ENCODE data around the gene ETS2.

ETS2 gene

GRCh38 chr21:38805328-38806152 lies at the start of gene ETS2:
Gene ETS2 (plus strand): TSS chr21:38805929. CDS start chr21:38810035, 4,106 bp downstream.
- peak; percentile 95 for DNase-seq (ENCODE audit: low spot score)

GRCh38 chr21:38756746-38757145 lies 49.0 kb upstream of the ETS2 start:
- DNase-seq (ENCODE audit: low spot score): no peak

- DNase-seq (ENCODE audit: low spot score): no peak
Measured at GRCh38 chr21:38758501-38759214, 47.1 kb upstream of the ETS2 start.

- DNase-seq (ENCODE audit: low spot score): no peak
Measured at GRCh38 chr21:38759413-38759812, 46.3 kb upstream of the ETS2 start.

GRCh38 chr21:38760017-38760761 lies 45.5 kb upstream of the ETS2 start:
- DNase-seq (ENCODE audit: low spot score): no peak

- DNase-seq (ENCODE audit: low spot score): no peak
Measured at GRCh38 chr21:38760762-38761155, 45.0 kb upstream of the ETS2 start.

GRCh38 chr21:38761531-38761930 lies 44.2 kb upstream of the ETS2 start:
- DNase-seq (ENCODE audit: low spot score): no peak

- no peak for DNase-seq (ENCODE audit: low spot score)
Measured at GRCh38 chr21:38765056-38765455, 40.7 kb upstream of the ETS2 start.

- DNase-seq (ENCODE audit: low spot score): peak; percentile 46
Measured at GRCh38 chr21:38766987-38767722, 38.6 kb upstream of the ETS2 start.

- DNase-seq (ENCODE audit: low spot score): no peak
Measured at GRCh38 chr21:38768471-38769063, 37.2 kb upstream of the ETS2 start.

- no peak for DNase-seq (ENCODE audit: low spot score)
Measured at GRCh38 chr21:38769191-38769780, 36.4 kb upstream of the ETS2 start.

- DNase-seq (ENCODE audit: low spot score): no peak
Measured at GRCh38 chr21:38770660-38771059, 35.1 kb upstream of the ETS2 start.

GRCh38 chr21:38771536-38771935 lies 34.2 kb upstream of the ETS2 start:
- no peak for DNase-seq (ENCODE audit: low spot score)

GRCh38 chr21:38772646-38773045 lies 33.1 kb upstream of the ETS2 start:
- no peak for DNase-seq (ENCODE audit: low spot score)

- DNase-seq (ENCODE audit: low spot score): no peak
Measured at GRCh38 chr21:38773099-38774061, 32.3 kb upstream of the ETS2 start.

GRCh38 chr21:38774152-38774551 lies 31.6 kb upstream of the ETS2 start:
- no peak for DNase-seq (ENCODE audit: low spot score)

- DNase-seq (ENCODE audit: low spot score): no peak
Measured at GRCh38 chr21:38774586-38775285, 31.0 kb upstream of the ETS2 start.

- no peak for DNase-seq (ENCODE audit: low spot score)
Measured at GRCh38 chr21:38775733-38776132, 30.0 kb upstream of the ETS2 start.

GRCh38 chr21:38777015-38777414 lies 28.7 kb upstream of the ETS2 start:
- no peak for DNase-seq (ENCODE audit: low spot score)

Measured in Ammon's horn (tissue), 1 donor.